ENCODE measurements around the gene PELO.
A peak's percentile ranks its signal among the peaks of the same experiment; 100 is the strongest.

Gene PELO

DNA sequence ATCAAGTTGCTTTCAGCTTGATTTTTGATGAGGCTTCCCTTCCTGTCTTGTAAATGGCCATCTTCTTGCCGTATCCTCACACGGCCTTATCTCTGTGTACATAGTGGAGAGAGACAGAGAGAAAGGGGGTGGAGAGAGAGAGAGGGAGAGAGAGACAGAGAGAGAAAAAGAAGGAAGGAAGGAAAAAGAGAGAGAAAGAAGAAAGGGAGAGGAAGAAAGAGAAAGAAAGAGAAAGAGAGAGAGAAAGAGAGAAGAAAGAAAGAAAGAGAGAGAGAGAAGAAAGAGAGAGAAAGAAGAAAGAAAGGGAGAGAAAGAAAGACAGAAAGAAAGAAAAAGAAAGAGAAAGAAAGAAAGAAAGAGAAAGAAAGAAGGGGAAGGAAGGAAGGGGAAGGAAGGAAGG is 46.6 kb downstream of the PELO start:
- no peak for DNase-seq

DNA sequence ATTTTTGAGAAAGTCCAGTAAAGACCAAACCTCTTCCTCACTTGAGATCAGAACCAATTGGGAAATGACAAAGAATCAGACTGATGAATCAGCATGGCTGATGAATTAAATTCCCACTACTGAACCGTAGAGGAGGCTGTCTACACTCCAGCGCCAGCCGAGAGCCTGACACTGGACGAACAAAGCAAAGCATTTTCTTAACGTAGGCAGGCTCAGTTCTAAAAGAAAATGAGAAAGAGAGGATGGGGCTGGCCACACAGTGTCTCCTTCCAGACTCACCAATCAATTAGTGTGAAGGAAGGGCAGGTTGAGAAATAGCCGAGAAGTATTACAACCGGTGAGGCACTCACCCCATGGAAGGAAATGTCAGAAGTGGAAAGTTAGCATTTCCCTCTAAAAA is 49.4 kb downstream of the PELO start:
- peak; percentile 79 for DNase-seq

Measured in kidney glomerular epithelial cell (primary cell).